Activated CD4-positive, alpha-beta T cell treated with anti-CD3 and anti-CD28 coated beads, Interleukin-2, Interleukin-4, amounts not matched to agents 100 ng/mL and 50 ng/mL, durations not matched to agents 16 hours and 8 hours (primary cell): ENCODE results near the gene AGMAT.
"Not testable (repeated sequence)": the region's sequence is repeated elsewhere in the genome, so short reads cannot be mapped to it uniquely, and the experiment has no call there.

Experiments
- DNase-seq: peaks from one replicate; pipeline ENCODE4 v3.0.0-alpha.2; 2020; ENCODE audit warnings: low spot score

The AGMAT gene

GRCh38 chr1:15610167-15610566 is 25.3 kb upstream of the AGMAT start:
- DNase-seq = no peak

DNA sequence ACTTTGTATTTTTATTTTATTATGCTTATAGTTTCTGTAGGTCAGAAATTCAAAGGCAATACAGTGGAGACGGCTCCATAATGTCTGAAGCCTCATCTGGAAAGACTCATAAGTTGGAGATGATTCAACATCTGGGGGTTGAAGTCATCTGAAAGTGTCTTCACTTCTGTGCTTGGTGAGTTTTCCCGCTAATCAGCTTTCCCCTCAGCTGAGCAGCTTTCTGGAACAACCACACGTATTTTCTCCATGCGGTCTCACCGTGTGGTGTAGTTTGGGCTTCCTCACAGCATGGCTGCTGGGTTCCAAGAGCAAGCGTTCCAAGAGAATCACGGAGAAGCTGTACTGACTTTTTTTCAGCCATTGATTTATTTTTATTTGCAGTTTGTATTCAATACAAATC is 24.8 kb upstream of the AGMAT start:
- no peak for DNase-seq

DNA sequence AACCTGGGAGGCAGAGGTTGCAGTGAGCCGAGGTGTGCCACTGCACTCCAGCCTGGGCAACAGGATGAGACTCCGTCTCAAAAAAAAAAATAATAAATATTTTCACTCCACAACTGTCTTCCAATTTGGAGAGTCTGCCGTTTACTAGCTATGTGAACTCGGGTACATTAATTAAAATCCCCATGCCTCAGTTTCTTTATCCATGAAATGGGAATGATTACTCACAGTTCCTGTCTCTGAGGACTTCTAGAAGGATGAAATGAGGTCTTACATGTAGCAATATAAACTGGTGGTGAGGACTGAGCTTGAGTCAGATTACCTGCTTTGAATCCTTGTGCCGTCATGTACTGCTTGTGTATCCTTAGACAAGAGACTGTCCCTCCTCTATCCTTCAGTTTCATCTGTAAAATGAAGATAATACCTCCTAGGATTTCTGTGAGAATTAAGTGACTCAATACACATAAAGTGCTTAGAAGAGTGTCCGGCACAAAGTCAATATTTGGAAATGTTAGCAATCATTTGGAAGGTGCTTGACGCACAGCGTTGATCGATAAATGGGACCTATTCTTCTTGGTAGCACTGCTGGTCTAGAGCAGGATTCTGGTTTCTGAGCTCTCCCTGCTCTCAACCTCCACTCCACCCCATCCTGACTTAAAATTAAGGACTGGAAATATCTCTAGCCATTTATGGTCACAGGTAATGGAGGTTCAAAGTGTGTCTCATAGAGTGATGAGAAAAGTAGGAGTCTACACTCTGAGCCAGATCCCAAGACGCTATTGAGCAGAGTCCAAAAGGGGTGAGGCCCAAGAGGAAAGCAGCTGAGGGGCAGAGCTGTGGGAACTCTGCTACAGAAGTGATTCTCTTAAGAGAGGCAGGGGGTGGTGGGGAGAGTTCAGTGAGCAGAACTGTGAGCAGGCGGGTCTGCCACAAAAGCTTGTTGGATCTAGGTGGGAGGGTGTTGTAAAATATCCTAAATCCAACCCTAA is 20.8 kb upstream of the AGMAT start:
- DNase-seq = no peak

DNA sequence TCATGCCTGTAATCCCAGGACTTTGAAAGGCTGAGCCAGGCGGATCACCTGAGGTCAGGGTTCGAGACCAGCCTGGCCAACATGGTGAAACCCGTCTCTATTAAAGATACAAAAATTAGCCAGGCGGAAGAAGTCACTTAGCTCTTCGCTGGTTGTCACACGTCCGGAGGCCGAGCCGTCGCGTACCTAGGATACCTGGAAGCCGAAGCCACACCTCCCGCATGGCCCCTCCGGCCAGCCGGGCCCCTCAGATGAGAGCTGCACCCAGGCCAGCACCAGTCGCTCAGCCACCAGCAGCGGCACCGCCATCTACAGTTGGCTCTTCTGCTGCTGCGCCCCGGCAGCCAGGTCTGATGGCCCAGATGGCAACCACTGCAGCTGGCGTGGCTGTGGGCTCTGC is 19.5 kb upstream of the AGMAT start:
- DNase-seq = not testable (repeated sequence)

GRCh38 chr1:15603966-15604282 is 19.1 kb upstream of the AGMAT start:
- DNase-seq = not testable (repeated sequence)

DNA sequence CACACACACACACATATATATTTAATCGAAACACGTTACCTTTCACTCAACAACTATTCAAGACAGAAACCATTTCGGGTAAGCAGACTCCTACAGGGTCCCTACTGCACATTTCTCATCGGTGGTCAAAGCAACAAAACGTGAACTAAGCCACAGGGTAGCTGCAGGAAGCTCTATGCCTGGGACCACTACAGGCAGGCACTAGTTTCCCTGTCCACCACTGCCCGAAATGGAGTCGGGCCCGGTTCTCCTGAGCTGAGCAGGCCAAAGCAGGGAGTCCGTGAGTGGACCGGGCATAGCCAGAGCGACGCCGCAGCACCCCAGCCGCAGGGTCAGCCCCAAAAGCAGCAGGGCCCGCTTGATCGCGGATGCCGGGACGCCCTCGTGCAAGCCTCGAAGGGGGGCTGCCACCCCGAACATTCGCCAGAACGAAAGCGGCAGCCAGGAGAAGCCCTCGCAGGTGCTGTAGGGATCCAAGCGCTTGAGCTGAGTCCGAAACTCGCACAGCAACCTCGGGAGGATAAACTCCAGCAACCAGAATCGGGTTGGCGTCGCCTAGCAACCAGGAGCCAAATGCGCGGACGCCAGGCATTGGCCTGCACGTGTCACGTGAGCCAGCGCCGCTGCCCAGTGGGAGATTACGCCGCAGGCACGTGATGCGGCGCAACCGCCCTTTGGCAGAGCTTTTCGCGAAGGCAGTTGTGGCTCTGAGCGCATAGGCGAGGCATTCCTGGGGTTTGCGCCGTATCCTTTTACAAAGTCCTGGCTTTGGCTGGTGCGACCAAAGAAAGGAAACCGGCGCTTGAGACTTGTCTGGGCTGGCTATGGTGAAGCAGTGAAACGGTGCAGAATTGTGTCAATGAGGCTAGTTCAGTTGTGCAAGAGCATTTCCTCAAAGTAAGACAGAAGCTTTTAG is 18.5 kb upstream of the AGMAT start:
- peak; percentile 90 for DNase-seq

DNA sequence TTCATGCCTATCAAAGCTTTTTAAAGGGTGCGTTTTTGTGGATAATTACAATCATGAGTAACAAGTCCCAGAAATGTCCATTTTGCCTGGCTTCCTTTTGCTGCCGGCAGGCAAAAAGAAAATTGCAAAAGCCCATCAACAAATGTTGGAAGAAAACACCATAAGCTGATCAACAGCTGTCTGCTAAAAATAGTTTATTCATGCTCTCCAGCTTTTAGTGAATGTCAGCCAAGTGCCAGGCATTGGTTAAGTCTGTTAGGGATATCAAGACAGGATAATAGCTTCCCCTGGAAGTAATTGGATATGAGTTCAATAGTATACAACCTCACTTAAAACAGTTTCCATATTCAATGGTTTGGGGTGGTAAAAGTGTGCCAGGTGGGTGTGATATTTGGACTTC is 13.6 kb upstream of the AGMAT start:
- no peak for DNase-seq

GRCh38 chr1:15595809-15596617 is 11.2 kb upstream of the AGMAT start:
- DNase-seq = no peak

DNA sequence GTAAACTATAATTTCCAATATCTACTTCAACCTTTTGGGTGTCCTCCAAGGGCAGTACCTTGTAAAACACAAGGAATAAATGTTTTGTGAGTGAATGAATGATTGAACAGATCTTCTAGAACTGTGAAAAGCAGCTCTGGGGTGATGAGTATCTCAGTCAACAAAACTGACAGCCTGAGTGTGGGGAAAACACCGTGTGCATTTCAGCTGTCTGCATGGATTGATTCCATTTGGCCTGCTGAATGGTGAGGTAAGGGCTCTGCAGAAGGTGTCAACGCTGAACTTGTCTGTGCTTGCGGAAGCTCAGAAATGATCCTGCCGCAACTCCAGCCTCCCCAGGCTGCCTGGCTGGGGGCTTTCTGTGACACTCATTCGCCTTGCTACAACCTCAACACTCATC is 7.4 kb upstream of the AGMAT start:
- DNase-seq = no peak

DNA sequence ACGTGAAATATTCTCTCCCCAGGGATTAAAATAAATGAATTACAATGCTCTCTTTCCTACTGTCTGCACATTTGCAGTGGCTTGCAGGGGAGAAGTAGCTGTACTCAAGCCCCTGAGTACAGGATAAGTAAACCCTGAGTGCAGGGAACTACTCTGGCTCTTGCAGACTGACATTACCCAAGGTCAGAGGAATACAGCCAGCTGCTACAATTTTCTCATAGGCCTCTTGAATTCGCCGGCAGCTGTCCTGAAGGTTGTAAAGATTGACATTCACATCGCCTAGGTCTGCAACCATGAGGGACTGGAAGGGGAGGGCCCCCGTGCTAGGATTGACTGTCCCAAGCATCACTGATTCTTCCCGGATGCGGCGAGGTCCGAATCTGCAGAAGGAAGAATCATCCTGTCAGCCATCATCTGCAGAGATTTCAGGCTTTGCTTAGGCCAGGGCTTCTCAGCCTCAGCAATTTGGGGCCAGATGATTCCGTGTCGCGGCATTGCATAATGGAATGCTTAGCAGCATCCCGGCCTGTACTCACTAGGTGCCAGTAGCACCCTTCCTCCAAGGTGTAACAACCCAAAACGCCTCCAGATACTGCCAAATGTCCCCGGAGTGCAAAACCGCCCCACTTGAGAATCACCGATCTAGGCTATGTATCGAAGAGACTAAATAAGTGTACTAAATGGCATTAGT is 1.7 kb downstream of the AGMAT start:
- no peak for DNase-seq

DNA sequence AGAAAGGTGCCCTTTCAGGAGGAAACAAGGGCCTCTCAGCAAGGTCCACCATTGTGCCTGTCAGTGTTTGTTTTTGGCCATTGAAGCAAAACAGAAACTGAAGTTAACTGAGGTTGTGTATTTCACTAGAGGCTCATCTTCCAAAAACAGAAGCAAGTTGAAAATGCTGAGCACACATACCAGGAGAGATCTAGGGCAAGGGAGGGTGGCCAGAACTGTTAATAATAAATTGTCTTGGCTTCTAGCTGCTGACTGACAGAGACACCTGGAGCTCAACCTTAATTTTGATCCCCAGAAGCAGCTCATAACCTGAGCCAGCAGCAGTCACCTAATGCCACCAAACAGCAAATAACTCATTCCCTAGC is 5.2 kb downstream of the AGMAT start:
- no peak for DNase-seq

DNA sequence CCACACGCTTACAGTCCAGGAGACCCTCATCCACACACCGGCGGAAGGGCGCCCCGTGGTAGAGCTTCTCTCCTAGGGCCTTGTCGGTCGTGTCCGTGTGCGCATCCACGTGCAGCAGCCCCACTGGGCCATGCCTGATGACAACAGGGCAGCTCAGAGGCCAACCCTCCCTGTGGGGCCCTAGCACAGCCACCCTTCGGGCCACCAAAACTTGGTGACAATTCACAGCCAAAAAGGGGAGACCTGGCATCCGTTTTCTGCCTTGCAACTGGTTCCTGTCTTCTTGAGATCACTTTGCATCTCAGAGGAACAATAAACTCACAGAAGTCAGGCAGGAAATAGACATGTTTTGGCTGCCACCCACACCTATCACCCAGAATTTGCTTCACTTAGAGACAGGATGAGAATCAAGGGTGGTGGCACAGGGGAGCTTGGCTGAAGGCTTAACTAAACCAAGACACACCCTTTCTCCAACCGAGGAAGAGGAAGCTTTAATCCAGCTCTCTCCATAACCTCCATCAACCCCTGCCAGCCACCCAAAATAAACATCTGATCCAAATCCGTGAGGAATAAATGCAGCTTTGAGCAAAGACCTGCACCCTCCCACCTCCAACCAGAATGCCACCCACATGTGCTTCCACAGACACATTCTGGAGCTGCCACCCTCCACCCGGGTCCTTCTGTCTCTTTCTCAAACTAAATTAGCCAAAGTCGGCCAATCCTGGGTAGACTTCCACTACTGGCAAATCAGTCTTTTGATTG is 5.7 kb downstream of the AGMAT start:
- peak; percentile 37 for DNase-seq

- DNase-seq = no peak
Measured at GRCh38 chr1:15577691-15578090, 7.2 kb downstream of the AGMAT start.

DNA sequence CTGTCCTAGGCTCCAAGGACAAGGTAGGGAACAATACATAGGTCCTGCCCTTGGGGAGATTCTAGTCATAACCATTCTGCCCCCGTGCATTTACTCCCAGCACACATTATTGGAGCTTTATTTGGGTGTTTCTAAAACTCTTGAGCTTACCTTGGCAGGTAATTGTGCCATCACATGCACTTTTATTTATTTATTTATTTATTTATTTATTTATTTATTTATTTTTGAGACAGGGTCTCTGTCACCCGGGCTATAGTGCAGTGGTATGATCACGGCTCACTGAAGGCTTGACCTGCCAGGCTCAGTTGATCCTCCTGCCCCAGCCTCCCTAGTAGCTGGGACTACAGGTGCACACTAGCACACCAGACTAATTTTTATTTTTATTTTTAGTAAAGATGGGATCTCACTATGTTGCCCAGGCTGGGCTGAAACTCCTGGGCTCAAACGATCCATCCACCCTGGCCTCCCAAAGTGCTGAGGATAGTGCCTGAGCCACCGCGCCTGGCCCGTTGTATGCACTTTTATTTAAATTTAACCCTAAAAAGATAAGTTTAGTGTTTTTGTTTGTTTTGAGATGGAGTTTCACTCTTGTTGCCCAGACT is 9.2 kb downstream of the AGMAT start:
- no peak for DNase-seq

- DNase-seq = no peak
Measured at GRCh38 chr1:15574741-15575140, 10.1 kb downstream of the AGMAT start.

- DNase-seq = no peak
Measured at GRCh38 chr1:15573477-15573876, 11.4 kb downstream of the AGMAT start.

GRCh38 chr1:15571266-15571665 is 13.6 kb downstream of the AGMAT start:
- DNase-seq = no peak

GRCh38 chr1:15570861-15571260 is 14.0 kb downstream of the AGMAT start:
- DNase-seq = no peak

DNA sequence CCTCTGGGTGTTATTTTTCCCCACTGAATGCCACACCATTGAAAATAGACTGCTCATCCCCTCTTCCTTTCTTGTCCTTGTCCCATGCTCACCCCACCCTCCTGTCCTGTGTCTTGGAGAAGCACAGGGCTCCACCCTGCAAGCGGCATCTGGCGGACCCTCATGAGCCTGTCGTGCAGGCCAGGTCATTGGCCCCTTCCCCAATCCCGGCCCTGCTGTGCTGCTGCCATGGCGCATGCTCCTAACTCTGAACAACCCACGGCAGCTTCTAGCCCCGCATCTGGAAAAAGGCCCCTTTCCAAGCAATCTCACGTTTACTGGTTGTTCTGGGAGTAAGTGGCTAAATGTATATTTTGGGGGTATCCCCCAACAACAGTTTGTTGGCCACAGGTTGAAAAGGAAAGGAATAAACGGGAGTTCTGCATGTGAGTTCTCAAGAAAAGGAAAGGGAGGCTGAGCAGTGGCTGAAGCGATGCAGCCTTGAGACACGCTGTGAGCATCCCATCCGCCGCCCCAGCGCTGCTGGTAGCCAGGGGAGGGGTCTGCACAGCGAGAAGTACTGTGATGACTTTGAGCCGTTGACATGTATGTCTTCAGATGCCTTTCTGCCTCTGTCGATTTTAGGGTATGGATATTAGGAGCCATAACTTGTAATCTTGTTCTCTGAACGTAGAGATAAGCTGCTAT is 16.3 kb downstream of the AGMAT start:
- DNase-seq = no peak
